OCI-LY7 (cell line): ENCODE data around the gene KIF5A.

ENCODE experiments used
- EZH2phosphoT487 ChIP-seq: fragments of 200-600 bp; sonication (generic); IDR thresholded peaks from 2 replicates; pipeline ENCODE4 v1.6.1; 2018; ENCODE audit warnings: low read depth, borderline replicate concordance, mild to moderate bottlenecking, mixed run types, antibody characterized with exemption, low read length, moderate library complexity, mixed read lengths
- TF ChIP-seq, protein P1 (sequence below): fragments of 200-600 bp; sonication (generic); conservative IDR thresholded peaks from 2 replicates; pipeline ENCODE4 v1.5.1; 2014; ENCODE audit warnings: mild to moderate bottlenecking, antibody characterized with exemption, low read length, moderate library complexity, mixed read lengths

DNA sequence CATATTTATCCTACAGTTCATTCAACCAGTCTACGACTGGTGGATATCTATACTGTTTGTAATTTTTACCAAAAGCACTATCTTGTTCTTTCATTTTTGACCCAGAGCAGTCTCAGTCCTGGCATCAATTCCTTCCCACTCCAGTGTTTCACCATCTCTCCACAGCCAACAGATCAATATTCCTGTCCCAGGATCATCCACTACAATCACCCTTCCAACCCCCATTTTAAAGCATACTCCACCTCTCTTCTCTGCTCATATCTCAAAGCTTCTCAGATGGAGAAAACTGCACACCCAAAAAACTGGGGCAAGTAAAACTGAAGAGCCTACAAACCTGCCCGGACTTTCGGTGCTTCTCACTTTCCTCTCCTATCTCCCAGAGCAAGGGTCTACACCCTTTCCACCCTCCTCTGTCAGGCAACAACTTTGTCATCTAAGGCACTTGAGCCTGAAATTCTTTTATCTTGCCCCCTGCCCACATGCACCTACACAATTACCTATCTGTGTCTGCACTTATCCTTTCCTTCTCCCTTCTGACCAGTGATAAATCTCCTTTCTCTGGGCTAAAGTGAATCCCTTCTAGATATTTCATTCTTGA is 37.1 kb downstream of the KIF5A start:
- TF ChIP-seq, protein P1, sequence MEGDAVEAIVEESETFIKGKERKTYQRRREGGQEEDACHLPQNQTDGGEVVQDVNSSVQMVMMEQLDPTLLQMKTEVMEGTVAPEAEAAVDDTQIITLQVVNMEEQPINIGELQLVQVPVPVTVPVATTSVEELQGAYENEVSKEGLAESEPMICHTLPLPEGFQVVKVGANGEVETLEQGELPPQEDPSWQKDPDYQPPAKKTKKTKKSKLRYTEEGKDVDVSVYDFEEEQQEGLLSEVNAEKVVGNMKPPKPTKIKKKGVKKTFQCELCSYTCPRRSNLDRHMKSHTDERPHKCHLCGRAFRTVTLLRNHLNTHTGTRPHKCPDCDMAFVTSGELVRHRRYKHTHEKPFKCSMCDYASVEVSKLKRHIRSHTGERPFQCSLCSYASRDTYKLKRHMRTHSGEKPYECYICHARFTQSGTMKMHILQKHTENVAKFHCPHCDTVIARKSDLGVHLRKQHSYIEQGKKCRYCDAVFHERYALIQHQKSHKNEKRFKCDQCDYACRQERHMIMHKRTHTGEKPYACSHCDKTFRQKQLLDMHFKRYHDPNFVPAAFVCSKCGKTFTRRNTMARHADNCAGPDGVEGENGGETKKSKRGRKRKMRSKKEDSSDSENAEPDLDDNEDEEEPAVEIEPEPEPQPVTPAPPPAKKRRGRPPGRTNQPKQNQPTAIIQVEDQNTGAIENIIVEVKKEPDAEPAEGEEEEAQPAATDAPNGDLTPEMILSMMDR, result no peak
- no peak for TF ChIP-seq EZH2phosphoT487
